WERI-Rb-1 (cell line): ENCODE results near the gene CFAP73.

ENCODE experiments used
- DNase-seq: peaks from one replicate; pipeline ENCODE4 v3.0.0-alpha.2; 2020
- H3K27ac ChIP-seq: fragments of 250-450 bp; sonication (Bioruptor Pico); 2 replicates; pipeline ENCODE4 v1.5.1; 2020; ENCODE audit warnings: mild to moderate bottlenecking, moderate library complexity
- H3K27me3 ChIP-seq: fragments of 250-450 bp; sonication (Bioruptor Pico); 2 replicates; pipeline ENCODE4 v1.5.1; 2021; ENCODE audit warnings: mild to moderate bottlenecking, low read depth, moderate library complexity; ENCODE audit not compliant: insufficient read depth, severe bottlenecking
- H3K36me3 ChIP-seq: fragments of 250-450 bp; sonication (Bioruptor Pico); 2 replicates; pipeline ENCODE4 v1.5.1; 2020; ENCODE audit warnings: mild to moderate bottlenecking, moderate library complexity
- H3K4me3 ChIP-seq: 2 replicates; pipeline ENCODE4 v1.5.1; 2011; ENCODE audit warnings: low read depth, mild to moderate bottlenecking, control low read depth, low read length
- H3K9me3 ChIP-seq: fragments of 250-450 bp; sonication (Bioruptor Pico); 2 replicates; pipeline ENCODE4 v1.5.1; 2021; ENCODE audit warnings: mild to moderate bottlenecking, moderate library complexity; ENCODE audit not compliant: severe bottlenecking
- CTCF ChIP-seq: IDR thresholded peaks from 2 replicates; pipeline ENCODE4 v1.5.1; 2011; ENCODE audit warnings: low read depth, mild to moderate bottlenecking, control low read depth, inconsistent platforms, low read length

CFAP73 gene

GRCh38 chr12:113104953-113105510, 44.5 kb upstream of the CFAP73 start:
- no peak for DNase-seq
- Histone ChIP-seq H3K4me3 (no peak overlapping the region), H3K27me3 (no peaks in the 10 kb centered on the region), H3K9me3 (no peaks in the 10 kb centered on the region), H3K36me3 (no peaks in the 10 kb centered on the region), H3K27ac (no peak overlapping the region)
- no peak for TF ChIP-seq CTCF

GRCh38 chr12:113105606-113106271, 43.8 kb upstream of the CFAP73 start:
- H3K4me3 ChIP-seq: no peak overlapping the region
- no peaks in the 10 kb centered on the region for H3K9me3 ChIP-seq
- no peaks in the 10 kb centered on the region for H3K27me3 ChIP-seq
- H3K36me3 ChIP-seq: no peaks in the 10 kb centered on the region
- DNase-seq: no peak
- TF ChIP-seq CTCF: no peak
- H3K27ac ChIP-seq: no peak overlapping the region

- Histone ChIP-seq H3K36me3 (no peaks in the 10 kb centered on the region), H3K27me3 (no peaks in the 10 kb centered on the region), H3K4me3 (no peak overlapping the region), H3K27ac (no peak overlapping the region), H3K9me3 (no peaks in the 10 kb centered on the region)
- TF ChIP-seq CTCF: no peak
- no peak for DNase-seq
Observed at GRCh38 chr12:113106361-113106760, 43.2 kb upstream of the CFAP73 start.

DNA sequence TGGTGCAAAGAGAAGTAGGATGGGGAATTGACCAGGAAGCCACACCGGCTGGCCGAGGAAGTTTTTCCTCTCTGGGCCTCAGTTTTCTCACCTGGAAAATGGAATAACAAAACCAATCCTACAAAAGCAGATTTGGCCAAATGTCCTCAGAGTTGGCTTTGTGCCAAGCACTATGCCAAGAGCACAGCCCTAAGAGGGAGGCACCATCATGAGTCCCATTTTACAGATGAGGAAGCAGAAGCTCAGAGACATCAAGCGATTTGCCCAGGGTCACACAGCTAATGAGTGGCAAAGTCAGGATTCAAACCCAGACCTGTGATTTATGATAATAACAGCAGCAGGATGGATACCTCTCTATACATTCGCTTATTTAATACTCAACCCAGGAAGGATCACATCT, 41.2 kb upstream of the CFAP73 start:
- DNase-seq: no peak
- H3K36me3 ChIP-seq: no peaks in the 10 kb centered on the region
- no peaks in the 10 kb centered on the region for H3K9me3 ChIP-seq
- no peak overlapping the region for H3K4me3 ChIP-seq
- no peaks in the 10 kb centered on the region for H3K27me3 ChIP-seq
- H3K27ac ChIP-seq: no peak overlapping the region
- TF ChIP-seq CTCF: no peak

DNA sequence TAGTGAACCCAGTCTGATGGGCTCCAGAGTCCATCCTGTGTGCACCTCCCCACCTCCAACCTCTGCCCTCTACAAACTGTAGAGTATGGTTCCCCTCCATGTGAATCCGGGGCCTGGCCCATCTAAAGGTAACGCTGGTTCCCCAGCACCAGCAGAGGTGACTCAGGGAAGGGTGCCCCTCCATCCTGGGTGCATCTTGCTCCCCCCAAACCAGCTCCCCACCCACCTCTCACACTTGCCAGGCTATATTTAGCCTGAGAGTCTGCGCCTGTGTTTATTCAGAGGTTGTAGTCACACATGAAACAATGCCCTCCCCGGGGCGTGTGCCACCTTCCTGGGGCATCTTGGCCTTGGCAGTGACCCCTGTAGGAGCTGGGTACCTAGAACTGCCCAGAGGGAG, 40.2 kb upstream of the CFAP73 start:
- Histone ChIP-seq H3K9me3 (no peaks in the 10 kb centered on the region), H3K4me3 (no peak overlapping the region), H3K27me3 (no peaks in the 10 kb centered on the region), H3K36me3 (no peaks in the 10 kb centered on the region), H3K27ac (no peak overlapping the region)
- no peak for DNase-seq
- no peak for TF ChIP-seq CTCF
